Measurements from ENCODE around the gene PACC1.

GRCh38 chr1:212446333-212446732, 31.6 kb upstream of the PACC1 start:
- TF ChIP-seq CTCF (IDR thresholded peaks at IDR 0.05) (no peak), POLR2A (IDR thresholded peaks at IDR 0.05) (no peak)
